ENCODE measurements around the gene CACNB1.

CACNB1 gene

DNA sequence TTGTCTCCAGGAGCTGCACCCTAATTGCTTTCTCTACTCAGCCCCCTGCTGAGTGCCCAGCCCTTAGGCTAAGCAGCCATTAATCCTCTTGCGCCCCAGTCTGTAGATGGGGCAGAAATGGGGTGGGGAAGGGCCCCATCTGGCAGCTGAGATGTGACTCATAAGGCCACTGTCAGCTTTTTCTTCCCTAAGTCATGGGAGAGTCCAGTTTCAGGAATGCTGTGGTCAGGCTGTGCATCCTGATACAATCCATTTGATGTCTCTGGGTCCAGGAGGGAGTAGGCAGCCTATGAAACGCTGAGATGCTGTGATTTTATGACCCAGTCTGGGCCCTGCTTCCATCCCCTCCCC lies 58.3 kb downstream of the CACNB1 start:
- TF ChIP-seq, protein P1, sequence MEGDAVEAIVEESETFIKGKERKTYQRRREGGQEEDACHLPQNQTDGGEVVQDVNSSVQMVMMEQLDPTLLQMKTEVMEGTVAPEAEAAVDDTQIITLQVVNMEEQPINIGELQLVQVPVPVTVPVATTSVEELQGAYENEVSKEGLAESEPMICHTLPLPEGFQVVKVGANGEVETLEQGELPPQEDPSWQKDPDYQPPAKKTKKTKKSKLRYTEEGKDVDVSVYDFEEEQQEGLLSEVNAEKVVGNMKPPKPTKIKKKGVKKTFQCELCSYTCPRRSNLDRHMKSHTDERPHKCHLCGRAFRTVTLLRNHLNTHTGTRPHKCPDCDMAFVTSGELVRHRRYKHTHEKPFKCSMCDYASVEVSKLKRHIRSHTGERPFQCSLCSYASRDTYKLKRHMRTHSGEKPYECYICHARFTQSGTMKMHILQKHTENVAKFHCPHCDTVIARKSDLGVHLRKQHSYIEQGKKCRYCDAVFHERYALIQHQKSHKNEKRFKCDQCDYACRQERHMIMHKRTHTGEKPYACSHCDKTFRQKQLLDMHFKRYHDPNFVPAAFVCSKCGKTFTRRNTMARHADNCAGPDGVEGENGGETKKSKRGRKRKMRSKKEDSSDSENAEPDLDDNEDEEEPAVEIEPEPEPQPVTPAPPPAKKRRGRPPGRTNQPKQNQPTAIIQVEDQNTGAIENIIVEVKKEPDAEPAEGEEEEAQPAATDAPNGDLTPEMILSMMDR (IDR thresholded peaks at IDR 0.05; ENCODE audit: insufficient read depth, low read length): no peak
- TF ChIP-seq GABPA (IDR thresholded peaks at IDR 0.05; ENCODE audit: low read depth) (no peak), SPI1 (IDR thresholded peaks at IDR 0.05; ENCODE audit: borderline replicate concordance, low read depth) (no peak), POLR2AphosphoS5 (IDR thresholded peaks at IDR 0.05; ENCODE audit: low read depth) (no peak)
- TF ChIP-seq, protein P2, sequence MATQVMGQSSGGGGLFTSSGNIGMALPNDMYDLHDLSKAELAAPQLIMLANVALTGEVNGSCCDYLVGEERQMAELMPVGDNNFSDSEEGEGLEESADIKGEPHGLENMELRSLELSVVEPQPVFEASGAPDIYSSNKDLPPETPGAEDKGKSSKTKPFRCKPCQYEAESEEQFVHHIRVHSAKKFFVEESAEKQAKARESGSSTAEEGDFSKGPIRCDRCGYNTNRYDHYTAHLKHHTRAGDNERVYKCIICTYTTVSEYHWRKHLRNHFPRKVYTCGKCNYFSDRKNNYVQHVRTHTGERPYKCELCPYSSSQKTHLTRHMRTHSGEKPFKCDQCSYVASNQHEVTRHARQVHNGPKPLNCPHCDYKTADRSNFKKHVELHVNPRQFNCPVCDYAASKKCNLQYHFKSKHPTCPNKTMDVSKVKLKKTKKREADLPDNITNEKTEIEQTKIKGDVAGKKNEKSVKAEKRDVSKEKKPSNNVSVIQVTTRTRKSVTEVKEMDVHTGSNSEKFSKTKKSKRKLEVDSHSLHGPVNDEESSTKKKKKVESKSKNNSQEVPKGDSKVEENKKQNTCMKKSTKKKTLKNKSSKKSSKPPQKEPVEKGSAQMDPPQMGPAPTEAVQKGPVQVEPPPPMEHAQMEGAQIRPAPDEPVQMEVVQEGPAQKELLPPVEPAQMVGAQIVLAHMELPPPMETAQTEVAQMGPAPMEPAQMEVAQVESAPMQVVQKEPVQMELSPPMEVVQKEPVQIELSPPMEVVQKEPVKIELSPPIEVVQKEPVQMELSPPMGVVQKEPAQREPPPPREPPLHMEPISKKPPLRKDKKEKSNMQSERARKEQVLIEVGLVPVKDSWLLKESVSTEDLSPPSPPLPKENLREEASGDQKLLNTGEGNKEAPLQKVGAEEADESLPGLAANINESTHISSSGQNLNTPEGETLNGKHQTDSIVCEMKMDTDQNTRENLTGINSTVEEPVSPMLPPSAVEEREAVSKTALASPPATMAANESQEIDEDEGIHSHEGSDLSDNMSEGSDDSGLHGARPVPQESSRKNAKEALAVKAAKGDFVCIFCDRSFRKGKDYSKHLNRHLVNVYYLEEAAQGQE (IDR thresholded peaks at IDR 0.05; ENCODE audit: insufficient replicate concordance, low read depth): no peak
- Histone ChIP-seq H3K4me3 (replicated peaks; ENCODE audit: insufficient read depth, low read length) (no peak overlapping the region), H3K27me3 (ENCODE audit: insufficient read depth, poor library complexity, severe bottlenecking) (no peaks in the 10 kb centered on the region), H3K27ac (replicated peaks) (no peak overlapping the region)
- DNase-seq (ENCODE audit: low read depth in 1 of 2, low spot score in 1 of 2): no peak

DNA sequence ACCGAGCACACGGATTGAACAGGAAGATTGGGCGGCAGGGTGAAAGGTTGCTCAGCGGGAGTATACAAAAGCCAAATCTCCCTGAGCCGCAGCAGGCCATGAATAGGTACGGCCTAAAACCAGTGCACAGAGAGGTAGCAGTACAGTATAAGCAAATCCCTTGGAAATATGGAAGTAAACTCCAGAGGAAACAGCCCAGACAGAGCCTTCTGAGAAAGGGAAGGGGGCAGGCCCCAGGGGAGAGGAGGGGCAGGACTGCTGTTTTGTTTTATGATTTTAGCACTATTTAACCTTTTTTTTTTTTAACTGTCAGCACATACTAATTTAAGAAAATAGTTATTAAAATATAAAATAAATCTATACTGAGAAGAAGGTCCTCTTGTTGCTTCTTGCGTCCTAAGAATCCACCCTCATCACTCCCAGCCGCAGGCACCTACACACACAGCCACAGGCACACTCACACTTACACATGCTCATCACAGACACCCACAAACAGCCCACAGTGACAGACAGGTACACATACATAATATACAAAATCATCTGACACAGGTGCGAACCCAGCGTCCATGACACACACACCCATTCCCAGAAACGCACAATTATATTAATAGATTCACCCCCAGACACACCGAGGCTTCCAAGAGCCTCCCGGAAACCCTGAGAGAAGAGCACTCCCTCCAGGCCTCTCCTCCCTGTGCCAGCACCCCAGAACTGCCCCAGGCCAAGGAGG lies 58.9 kb downstream of the CACNB1 start:
- Histone ChIP-seq H3K27me3 (ENCODE audit: insufficient read depth, poor library complexity, severe bottlenecking) (no peaks in the 10 kb centered on the region), H3K4me3 (replicated peaks; ENCODE audit: insufficient read depth, low read length) (no peak overlapping the region), H3K27ac (replicated peaks) (no peak overlapping the region)
- TF ChIP-seq GABPA (IDR thresholded peaks at IDR 0.05; ENCODE audit: low read depth): no peak
- no peak for DNase-seq (ENCODE audit: low read depth in 1 of 2, low spot score in 1 of 2)

DNA sequence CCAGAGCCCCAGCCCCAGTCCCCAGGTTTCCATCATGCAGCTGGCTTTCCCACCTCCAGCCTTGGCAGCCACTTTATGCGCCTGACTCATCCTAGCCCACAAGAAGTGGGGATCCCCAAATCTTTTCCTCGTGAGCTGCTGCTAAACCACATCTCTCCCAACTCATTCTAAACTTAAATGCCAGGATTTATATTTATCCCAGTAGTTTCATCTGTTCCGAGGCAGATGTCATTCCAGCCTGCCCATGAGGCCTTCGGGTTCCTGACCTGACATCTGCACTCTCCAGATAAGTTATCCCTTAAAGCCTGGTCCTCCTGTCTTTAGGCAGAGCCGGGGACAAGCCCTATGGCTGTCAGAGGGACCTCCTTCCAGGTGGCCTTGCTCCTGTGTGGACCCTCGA lies 62.6 kb downstream of the CACNB1 start:
- DNase-seq (ENCODE audit: low read depth in 1 of 2, low spot score in 1 of 2): no peak
- no peak overlapping the region for H3K4me3 ChIP-seq (replicated peaks; ENCODE audit: insufficient read depth, low read length)

DNA sequence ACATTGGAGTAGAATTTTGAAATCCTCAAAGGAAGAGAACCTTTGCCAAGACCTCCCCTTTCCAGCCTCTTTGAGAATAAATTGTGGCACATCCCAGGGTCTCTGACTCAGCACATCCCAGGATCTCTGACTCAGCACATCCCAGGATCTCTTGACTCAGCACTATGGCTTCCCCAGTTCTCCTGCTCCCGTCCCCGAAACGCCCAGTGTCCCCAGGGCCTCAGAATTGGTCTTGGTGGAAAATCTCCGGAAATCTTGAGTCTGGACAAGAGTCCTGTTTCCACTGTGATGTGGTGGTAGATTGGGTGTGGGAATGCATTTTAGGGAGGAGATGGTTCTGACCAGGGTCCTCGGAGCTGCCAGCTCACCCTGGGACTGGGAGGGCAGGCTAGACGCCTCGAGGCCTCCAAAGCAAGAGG lies 65.3 kb downstream of the CACNB1 start:
- H3K27ac ChIP-seq (replicated peaks): no peak overlapping the region
- no peak for DNase-seq (ENCODE audit: low read depth in 1 of 2, low spot score in 1 of 2)
- no peaks in the 10 kb centered on the region for H3K27me3 ChIP-seq (ENCODE audit: insufficient read depth, poor library complexity, severe bottlenecking)
- no peak overlapping the region for H3K4me3 ChIP-seq (replicated peaks; ENCODE audit: insufficient read depth, low read length)
- TF ChIP-seq POLR2AphosphoS5 (IDR thresholded peaks at IDR 0.05; ENCODE audit: low read depth): no peak

More for the DNA sequence above, 62.6 kb downstream of the CACNB1 start:
- no peaks in the 10 kb centered on the region for H3K27me3 ChIP-seq (ENCODE audit: insufficient read depth, poor library complexity, severe bottlenecking)
- TF ChIP-seq, protein P2 (IDR thresholded peaks at IDR 0.05; ENCODE audit: insufficient replicate concordance, low read depth): no peak
- TF ChIP-seq POLR2AphosphoS5 (IDR thresholded peaks at IDR 0.05; ENCODE audit: low read depth): no peak
- no peak for TF ChIP-seq SPI1 (IDR thresholded peaks at IDR 0.05; ENCODE audit: borderline replicate concordance, low read depth)
- no peak for TF ChIP-seq GABPA (IDR thresholded peaks at IDR 0.05; ENCODE audit: low read depth)
- TF ChIP-seq, protein P1 (IDR thresholded peaks at IDR 0.05; ENCODE audit: insufficient read depth, low read length): no peak
- H3K27ac ChIP-seq (replicated peaks): no peak overlapping the region

DNA sequence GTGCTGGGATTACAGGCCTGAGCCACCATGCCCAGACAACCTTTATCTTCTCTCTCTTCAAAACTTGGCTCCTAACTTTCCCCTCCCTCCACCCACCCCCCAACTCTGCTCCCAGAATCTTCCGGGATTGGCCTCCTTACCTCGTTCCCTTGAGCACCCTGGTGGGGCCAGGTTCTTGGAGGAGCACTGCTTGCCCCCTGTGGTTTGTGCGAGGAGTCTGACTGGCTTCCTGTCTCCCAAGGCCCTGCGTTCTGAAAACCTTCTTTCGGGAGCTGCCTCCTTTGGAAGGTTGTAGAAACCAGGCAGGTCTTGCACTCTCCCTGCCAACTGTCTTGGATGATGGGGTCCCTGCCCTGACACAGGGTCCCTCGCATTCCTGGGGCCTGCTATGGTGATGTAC lies 65.9 kb downstream of the CACNB1 start:
- H3K27ac ChIP-seq (replicated peaks): no peak overlapping the region

More for the DNA sequence above, 65.9 kb downstream of the CACNB1 start:
- TF ChIP-seq, protein P2 (IDR thresholded peaks at IDR 0.05; ENCODE audit: insufficient replicate concordance, low read depth): no peak
- no peak for DNase-seq (ENCODE audit: low read depth in 1 of 2, low spot score in 1 of 2)
- Histone ChIP-seq H3K27me3 (ENCODE audit: insufficient read depth, poor library complexity, severe bottlenecking) (no peaks in the 10 kb centered on the region), H3K4me3 (replicated peaks; ENCODE audit: insufficient read depth, low read length) (no peak overlapping the region)

Measured in HL-60 (cell line).